HG02970 (cell line): Measurements from ENCODE around the gene COL6A3.

ENCODE experiments used
- ATAC-seq: cut with Tn5 transposase; IDR thresholded peaks from one replicate; pipeline ENCODE4 v1.9.1; 2021; ENCODE audit warnings: mild to moderate bottlenecking, moderate library complexity, moderate number of reproducible peaks; ENCODE audit not compliant: unreplicated experiment, low FRiP score

COL6A3 gene

GRCh38 chr2:237413777-237414661, at the start of gene COL6A3:
Gene COL6A3, minus strand, starts transcription at chr2:237414164. Its CDS starts 17,347 bp downstream, at chr2:237396817.
- no peak for ATAC-seq

GRCh38 chr2:237459741-237460174, 45.8 kb upstream of the COL6A3 start:
- ATAC-seq = no peak

DNA sequence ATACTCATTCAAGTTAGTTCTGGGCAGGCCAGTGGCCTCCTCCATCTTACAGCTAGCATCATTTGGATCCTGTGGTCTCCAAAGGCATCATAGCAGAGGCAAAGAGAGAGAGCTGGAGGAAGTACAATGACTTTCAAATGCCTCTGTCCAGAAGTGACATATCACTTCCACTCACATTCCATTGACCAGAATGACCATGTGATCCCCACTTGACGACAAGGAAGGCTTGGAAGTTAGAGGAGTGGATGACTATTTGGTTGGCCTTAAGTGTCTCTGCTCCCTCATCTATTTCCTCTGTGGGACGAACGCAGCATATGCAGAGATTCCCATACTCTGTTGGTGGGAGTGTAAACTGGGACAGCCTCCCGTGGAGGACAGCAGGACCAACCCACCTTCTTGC, 45.3 kb upstream of the COL6A3 start:
- ATAC-seq = no peak

DNA sequence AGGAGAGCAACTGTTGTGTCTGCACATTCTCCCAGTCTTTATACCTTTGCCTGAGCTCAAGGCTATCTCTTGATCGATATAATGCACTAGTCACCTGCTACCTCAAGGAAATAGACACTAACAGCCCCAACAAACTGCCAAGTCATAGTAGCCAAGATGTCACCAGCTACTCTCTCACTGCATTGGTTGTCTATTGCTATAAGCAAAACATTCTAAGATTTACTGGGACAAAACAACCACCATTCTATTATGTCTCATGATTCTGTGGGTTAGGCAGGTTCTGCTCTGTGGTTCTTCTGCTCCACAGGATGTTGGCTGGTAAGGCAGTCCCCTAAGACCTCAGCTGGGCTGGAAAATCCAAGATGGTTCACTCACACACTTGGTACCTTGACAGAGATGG, 44.6 kb upstream of the COL6A3 start:
- no peak for ATAC-seq

GRCh38 chr2:237457388-237457941, 43.5 kb upstream of the COL6A3 start:
- ATAC-seq = no peak

DNA sequence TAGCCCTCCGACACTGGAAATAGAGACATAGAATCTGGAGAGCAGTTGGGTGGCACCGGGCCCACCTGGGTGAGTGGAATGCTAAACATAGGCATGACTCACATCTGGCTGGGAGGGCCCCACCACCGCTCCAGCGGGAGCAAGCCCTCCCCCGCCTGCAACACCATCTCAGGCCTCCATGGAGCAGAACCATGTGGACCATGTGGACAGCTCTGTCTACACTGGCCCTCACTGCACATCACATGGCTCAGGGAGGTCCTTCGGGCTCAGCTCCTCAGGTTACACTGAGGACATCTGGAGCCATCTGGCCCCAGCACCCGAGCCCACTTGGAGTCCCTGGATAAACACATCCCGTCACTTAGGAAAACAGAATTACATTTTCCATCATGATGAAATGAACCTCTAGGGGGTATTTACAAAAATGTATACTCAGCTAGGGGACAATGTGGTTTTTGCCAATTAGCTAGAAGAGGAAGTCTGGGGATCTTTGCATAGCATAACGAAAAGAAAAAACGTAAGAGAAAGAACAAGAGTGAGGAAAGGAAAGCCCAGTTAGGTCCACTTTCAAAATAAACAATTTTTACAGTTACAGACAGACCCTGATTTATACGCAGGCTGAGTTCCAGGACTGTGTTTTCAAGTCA, 42.4 kb upstream of the COL6A3 start:
- no peak for ATAC-seq

DNA sequence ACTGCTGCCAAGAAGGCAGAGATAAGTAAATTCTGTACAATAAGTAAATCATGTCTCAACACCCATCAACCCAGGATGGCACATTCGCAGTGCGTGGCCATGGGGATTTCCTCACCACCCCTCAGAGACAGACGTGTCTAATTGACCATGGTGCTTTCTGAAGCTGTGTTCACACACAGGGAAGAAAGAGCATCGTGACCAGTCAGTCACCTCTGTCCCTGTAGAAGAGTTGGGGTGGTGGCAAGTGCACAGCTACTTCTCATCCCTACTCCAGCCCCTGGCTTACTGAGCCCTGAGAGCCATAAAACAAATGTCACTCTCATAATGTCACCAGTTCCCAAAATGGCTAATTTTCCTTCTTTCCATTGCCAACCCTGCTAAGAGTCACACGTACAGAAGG, 41.8 kb upstream of the COL6A3 start:
- no peak for ATAC-seq

- ATAC-seq = no peak
These were observed 39.7 kb upstream of the COL6A3 start for GRCh38 chr2:237453671-237454070.

DNA sequence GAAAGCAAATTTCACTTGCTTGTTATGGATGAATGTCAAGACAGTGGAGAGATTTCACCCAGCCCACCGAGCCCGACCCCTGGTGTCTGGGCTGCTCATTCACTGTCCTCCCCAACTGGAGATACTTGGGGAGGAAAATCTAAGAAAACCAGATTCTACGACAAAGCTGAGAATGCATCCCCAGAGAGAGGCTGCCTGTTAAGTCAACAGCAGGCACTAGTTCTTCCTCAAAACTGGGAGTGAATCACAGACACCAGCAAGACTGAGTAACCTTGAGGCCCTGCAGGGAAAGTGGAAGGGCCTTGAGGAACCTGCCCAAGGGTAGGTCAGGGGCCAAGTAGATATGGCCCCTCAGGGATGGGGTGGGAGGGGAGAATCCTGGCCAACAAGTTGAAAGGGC, 38.9 kb upstream of the COL6A3 start:
- no peak for ATAC-seq

DNA sequence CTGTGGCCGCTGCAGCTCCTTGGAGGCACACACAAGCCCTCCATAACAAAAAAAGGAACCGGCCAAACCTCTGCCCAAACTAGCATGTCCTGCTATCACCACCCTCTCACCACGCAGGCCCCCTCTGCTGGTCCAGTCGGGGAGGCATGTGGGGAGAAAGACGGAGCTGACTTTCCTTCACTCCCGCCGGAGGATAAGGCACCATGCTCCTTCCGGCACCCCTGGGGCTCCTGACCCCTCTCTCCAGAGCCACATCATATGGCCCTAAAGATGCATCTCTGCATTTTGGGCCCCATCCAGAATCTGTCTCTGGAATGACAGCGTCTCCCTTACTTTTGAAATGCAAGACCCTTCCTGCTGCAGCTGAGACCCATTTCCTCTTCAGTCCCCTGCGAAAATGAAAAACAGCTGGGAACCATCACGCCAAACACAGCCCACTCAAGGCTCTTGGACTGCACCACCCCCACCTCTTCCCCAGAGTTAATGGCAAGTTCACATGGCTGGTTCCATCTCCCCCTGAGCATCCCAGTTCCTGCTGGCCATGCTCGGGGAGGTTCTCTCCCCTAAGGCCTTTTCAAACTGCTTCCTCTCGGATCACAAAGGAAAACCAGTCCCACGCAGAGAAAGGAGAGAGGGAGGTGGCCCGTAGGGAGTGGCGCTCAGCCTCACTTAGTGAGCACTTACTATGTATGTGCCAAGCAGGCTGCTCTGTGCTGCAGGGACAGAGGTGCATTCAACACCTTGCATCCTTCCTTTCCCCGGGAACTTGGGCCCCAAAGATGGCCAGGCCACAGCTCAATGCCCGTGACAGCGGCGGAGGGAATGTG, 37.9 kb upstream of the COL6A3 start:
- no peak for ATAC-seq

DNA sequence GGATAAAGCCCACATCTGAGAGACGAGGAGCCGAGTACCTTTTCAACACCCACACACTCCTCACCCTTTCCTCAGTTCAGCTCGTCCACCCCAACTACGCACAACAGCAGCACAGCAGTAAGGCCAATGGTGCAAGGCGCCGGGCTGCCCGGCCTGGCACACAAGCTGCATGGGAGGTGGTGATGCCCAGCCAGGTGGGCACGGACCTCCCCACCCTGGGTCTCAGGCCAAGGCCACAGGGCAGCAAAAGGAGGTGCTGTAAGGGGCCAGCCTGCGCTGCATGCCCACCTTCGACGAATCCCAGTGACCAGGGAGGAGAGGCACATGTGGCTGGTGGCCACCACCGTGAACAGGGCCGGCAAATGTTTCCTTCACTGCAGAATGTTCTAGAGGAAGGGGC, 36.6 kb upstream of the COL6A3 start:
- ATAC-seq = no peak

DNA sequence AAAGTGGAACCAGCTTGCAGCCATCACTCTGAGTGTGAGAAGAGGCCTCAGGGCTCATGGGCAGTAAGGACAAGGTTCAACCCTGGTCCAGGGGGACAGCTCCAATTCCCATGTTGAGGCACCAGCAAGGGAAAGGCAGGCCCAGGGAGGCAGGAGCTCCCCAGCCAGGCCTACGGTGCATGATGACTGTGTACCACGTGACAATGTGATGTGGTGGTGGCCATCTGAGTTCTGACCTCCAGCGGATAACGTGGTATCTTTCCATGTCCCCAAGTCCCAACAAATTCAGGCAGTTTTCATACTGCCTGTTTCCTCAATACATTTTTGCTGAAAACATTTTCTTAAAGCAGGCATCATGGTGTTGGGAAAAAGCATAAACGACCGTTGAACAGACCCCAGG, 36.1 kb upstream of the COL6A3 start:
- ATAC-seq = no peak

DNA sequence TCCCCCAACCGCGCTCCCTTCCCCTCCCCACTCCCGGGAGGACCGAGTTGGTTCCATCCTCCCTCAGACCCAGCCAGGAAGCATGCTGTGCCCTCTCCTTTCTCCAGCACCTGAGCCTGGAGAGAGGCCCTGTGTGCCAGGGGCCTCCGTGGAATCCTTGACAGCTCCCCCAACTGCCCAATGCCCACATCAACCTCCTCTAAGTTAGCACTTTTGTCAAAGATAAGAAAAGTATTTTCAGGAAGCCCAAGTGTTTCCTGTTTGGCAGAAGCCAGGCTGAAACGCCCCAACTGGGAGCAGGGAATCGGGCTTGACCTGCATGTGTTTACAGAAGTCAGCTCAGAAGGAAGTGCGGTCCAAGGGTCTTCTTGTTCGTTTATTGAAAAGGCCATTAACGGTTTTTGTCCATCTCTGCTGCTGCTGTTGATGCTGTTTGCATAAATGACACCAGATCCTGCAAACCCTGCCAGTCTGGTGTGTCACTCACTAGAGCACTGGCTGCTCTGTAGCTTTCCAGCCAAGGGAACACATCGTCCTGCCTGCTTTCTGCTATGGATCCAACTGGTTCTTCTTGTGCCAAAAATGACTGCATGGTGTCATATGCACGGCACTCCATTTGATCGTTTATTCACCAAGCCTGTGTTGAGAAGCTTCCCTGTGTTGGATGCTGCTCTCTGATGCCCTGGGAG, 35.4 kb upstream of the COL6A3 start:
- ATAC-seq = no peak

DNA sequence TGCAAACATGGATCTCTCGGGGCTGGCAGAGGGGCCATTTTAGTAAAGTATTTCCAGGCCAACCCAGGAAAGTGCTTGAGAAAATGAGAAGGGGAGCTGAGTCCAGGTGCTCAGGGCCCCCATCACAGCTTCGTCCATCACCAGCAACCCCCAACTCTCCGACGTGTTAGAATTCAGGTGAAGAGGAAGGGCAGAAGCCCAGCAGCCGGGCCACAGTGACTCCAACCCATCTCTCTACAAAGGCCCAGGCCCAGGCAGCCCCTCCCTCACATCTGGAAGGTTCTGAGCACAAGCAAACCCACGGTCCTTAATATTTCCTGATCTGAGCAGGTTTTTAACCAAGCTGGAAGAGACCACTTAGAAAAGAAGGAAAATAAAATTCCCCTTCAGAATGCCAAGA, 34.7 kb upstream of the COL6A3 start:
- ATAC-seq = no peak

- ATAC-seq = no peak
These were observed 34.2 kb upstream of the COL6A3 start for GRCh38 chr2:237448171-237448570.

DNA sequence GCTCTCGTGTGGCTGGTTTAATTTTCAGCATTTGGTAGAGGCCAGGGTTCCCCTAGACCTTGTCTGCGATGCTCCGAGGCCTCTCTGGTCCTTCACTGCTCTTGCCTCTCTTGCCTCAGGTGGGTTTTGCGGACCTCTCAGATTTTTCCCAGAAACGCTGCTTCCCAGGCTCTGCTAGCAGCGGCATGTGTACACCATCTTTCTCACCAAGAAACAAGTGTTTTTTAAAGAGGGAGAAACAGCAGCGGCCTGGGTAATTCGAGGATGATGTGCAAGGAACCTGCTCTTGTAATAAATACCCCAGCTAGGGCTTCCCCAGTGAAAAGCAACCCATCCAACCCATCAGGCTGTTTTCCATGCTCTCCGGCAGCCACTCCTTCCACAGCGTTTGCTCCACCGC, 33.5 kb upstream of the COL6A3 start:
- no peak for ATAC-seq

DNA sequence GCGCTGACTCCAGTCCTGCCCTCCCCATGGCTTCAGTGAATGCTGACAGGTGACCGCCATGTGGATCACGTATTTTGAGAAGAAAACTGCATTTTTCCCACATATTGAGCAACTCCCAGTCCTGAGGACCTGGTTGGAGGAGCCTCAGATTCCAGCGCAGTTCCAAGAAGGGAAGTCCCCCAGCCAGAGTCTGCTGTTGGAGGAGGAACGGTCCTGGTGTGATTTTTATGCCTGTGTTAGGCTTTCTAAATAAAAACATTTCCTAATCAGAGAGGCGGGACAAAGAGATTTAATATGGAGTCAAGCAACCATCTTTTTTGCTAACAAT, 32.3 kb upstream of the COL6A3 start:
- no peak for ATAC-seq

DNA sequence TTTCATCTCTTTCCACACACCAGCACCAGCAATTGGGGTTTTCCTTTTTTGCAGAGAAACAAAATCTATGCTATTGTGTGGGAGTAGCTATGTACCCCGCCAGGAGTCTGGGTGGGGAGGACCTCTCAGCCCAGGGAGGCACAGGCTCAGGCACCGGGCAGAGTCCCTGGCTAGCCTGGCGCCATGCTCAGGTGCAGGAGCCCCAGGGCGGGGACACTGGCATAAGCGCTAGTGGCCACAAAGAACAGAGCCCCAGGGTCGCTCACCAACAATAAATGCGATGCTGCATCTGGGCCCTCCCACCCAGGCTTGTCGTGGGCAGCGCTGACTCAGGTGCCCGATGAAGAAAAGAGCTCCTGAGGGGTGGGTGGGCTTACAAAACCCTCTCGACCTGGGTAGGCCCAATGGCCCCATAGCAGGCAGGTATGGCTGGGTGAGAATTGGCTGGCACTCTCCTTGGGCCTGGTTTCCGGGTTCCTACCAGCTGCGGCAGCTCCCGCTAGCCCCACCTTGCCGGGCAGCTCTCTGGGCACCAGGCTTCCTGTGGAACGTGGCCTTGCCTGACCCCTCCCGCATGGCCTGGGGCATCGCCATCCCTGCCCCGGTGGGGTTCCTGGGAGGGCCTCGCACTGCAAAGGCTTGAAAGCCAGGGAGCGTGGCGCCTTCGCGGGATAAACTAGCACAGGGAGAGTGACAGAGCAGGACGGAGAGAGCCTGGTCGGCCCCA, 31.8 kb upstream of the COL6A3 start:
- ATAC-seq = no peak

- no peak for ATAC-seq
These were observed 30.1 kb upstream of the COL6A3 start for GRCh38 chr2:237444071-237444470.
